COLO829 (cell line): ENCODE results near the gene LAYN.
A peak's percentile ranks its signal among the peaks of the same experiment; 100 is the strongest.

Experiments used
- DNase-seq: peaks from one replicate; pipeline ENCODE4 v3.0.0; 2012; ENCODE audit warnings: low spot score

LAYN gene, protein sequence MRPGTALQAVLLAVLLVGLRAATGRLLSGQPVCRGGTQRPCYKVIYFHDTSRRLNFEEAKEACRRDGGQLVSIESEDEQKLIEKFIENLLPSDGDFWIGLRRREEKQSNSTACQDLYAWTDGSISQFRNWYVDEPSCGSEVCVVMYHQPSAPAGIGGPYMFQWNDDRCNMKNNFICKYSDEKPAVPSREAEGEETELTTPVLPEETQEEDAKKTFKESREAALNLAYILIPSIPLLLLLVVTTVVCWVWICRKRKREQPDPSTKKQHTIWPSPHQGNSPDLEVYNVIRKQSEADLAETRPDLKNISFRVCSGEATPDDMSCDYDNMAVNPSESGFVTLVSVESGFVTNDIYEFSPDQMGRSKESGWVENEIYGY

GRCh38 chr11:111540114-111540936 lies at the start of gene LAYN:
LAYN (plus strand) TSS chr11:111540720; CDS start chr11:111540844, 124 bp downstream.
- DNase-seq: no peak

GRCh38 chr11:111494040-111494439 lies 46.5 kb upstream of the LAYN start:
- no peak for DNase-seq

DNA sequence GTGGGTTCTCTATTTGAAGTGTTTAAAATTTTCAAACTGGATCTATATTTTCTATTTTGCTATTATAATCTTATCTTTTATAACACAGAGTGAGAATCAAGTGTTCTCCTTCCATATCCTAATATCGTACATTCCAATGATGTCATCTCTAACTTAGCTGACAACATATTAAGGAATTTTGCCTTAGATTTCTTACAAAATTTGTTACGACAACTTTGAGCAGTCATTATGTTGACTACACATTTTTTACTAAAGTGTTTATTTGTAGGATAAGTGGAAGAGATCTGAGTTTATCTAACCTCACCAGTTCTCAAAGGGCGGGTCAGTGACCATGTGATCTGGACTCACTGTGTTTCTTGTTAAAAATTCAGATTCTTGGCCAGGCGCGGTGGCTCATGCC lies 41.0 kb upstream of the LAYN start:
- no peak for DNase-seq

GRCh38 chr11:111500481-111500880 lies 40.0 kb upstream of the LAYN start:
- DNase-seq: no peak

DNA sequence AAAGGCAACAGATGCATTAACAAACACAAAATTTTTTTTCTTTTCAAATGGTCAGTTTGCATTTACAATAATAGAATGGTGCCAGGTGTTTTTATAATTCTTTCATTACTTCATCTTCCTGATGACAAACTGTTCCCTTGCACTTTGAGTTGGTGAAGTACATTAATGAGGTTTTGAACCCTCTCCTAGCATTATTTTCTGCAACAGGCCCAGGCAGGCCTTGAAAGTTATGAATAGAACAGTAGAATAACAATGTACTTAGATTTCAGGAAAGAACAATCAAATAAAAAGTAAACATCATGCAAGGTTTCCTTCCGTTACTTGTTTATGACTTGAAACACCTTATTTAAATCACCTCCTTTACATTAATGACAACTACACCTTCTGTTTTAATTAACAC lies 37.9 kb upstream of the LAYN start:
- DNase-seq: no peak

- DNase-seq: no peak
Measured at GRCh38 chr11:111510311-111510710, 30.2 kb upstream of the LAYN start.

- DNase-seq: no peak
Measured at GRCh38 chr11:111512296-111513239, 28.0 kb upstream of the LAYN start, which contains the start of gene BTG4. BTG4 (minus strand) TSS chr11:111512386; CDS start chr11:111498776, 13,610 bp downstream.

- no peak for DNase-seq
Measured at GRCh38 chr11:111513240-111513605, 27.3 kb upstream of the LAYN start.

GRCh38 chr11:111514216-111515031 lies 26.1 kb upstream of the LAYN start, which contains the start of gene HOATZ:
HOATZ (plus strand) TSS chr11:111514778; CDS start chr11:111514785, 7 bp downstream.
- DNase-seq: no peak

- no peak for DNase-seq
Measured at GRCh38 chr11:111515591-111515990, 24.9 kb upstream of the LAYN start.

GRCh38 chr11:111518668-111519067 lies 21.9 kb upstream of the LAYN start:
- no peak for DNase-seq

DNA sequence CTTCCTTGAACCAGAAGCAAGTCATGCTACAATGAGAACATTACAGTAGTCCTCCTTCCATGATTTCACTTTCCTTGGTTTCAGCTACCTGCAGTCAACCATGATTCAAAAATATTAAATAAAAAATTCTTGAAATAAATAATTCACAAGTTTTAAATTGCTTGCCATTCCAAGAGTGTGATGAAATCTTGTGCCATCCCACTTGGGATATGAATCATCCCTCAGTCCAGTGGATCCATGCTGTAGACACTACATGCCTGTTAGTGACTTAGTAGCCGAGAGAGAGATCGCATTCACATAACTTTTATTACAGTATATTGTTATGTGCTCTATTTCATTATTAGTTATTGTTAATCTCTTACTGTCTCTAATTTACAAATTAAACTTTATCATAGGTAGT lies 20.0 kb upstream of the LAYN start:
- DNase-seq: no peak

- peak; percentile 42 for DNase-seq
Measured at GRCh38 chr11:111521135-111521534, 19.4 kb upstream of the LAYN start.

DNA sequence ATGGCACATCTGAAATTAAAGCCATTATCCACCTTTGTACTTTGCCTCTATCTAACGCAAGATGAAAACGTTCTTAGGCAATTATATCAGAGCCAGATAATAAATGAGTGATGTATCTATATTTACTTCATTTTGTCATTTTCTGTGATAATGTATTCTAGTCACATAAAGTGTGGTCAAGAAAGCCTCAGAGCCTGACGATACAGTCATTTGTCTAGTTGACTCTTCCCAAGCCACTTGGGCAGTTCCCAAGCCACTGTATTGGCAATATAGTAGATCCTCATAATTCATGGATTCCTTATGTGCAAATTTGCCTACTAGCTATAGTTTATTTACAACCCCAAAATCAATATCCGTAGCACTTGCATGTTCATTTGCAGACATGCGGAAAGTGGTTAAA lies 18.1 kb upstream of the LAYN start:
- DNase-seq: no peak

GRCh38 chr11:111523343-111523742 lies 17.2 kb upstream of the LAYN start:
- no peak for DNase-seq

GRCh38 chr11:111524056-111524455 lies 16.5 kb upstream of the LAYN start:
- no peak for DNase-seq

DNA sequence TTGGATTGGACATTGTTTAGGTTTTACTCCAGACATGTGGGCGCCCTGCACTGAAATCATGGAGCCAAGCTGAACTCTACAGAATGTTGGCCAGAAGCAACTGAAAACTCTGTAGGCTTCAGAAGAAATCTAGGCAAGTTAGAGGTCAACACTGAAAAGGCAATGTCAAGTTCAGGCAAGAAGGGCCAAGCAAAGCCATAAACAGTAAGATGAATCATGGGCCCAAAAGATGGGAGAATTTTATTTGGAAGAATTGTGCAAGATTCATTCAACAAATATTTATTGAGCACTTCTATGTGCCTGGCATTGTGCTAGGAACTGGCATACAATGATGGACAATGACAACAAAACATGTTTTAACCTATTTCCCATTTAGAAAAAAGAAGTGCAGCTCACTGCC lies 15.1 kb upstream of the LAYN start:
- DNase-seq: no peak

DNA sequence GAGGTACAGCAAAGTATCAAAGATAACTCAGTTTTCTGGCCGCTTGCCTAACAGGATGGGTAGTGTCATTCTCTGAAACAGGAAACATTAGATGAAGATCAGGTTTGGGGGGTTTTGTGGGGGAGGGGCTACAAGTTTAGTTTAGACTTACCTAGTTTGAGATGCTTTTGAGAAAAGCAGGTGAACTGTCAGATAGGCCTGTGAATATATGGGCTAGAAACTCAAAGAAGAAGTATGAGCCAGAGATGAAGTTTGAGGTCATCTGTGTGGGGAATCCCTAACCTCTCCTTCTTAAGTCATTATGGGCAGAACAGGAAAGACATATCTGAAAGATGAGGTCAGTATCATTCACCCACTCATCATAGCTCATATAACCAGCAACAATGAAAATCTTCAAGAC lies 14.0 kb upstream of the LAYN start:
- DNase-seq: no peak

DNA sequence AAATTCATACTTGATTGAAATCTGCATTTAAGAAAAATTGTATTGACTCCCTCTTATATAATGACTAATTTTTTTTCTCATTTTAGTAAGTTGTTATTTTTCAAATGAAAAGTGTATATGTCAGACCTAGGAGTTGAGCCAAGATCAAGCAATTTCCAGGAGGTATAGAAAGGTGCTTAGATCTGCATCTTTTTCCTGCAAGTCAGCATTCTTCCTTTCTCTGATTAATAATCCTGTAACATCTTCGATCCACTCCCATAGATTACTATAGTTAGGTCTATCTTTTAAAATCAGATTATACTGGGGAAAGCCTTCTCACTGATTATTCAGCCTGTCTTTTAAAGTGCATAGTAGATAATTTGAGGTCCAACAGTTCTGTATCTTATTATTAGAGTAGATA lies 13.2 kb upstream of the LAYN start:
- DNase-seq: no peak

- DNase-seq: no peak
Measured at GRCh38 chr11:111528557-111528956, 12.0 kb upstream of the LAYN start.

DNA sequence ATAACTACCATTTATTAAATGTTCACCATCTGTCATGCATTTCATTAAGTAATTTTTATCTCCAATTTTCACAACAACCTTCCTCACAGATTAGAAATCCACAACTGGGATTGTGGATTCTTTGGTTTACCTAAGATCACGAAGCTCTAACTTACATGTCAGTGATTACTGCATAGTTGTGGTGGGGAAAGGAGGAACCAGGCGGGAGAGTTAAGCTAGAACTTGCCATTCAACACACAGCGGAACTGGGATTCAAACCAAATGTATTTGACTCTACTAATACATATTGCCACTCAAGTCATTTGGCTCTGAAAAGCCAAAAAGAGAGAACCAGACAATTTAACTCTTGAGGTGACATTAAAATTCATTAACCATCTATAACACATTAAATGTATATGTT lies 10.4 kb upstream of the LAYN start:
- no peak for DNase-seq
